CD14-positive monocyte (primary cell): Measurements from ENCODE around the gene LHX4. TPM values are rescaled to one million over a fixed set of nuclear protein-coding genes. Genes with fewer than 3 reads are reported as not detected.

ENCODE experiments used
- DNase-seq, 3 donors: peaks; one replicate each; pipeline ENCODE4 v3.0.0-alpha.2; 2011 to 2022
- H2AFZ ChIP-seq: 2 replicates; pipeline ENCODE4 v1.6.0; 2012; ENCODE audit warnings: mild to moderate bottlenecking, low read depth, low read length, inconsistent platforms; ENCODE audit not compliant: insufficient read depth, poor library complexity, severe bottlenecking
- H3K27ac ChIP-seq, 2 donors: 1 replicate in 1 of 2; 2 replicates in 1 of 2; pipeline ENCODE4 v1.5.1; 2012 to 2013; ENCODE audit warnings: low read length in 2 of 2, control low read depth in 1 of 2, inconsistent platforms in 1 of 2, low read depth in 1 of 2, mild to moderate bottlenecking in 1 of 2
- H3K27me3 ChIP-seq, 2 donors: one replicate each; pipeline versions ENCODE4 v1.6.0 to v1.6.1; 2011 to 2013; ENCODE audit warnings: low read length in 2 of 2; ENCODE audit not compliant: control insufficient read depth in 2 of 2, insufficient read depth in 2 of 2
- H3K36me3 ChIP-seq, 2 donors: replicated peaks in 1 of 2; 1 replicate in 1 of 2; 2 replicates in 1 of 2; pipeline versions ENCODE4 v1.5.1 to v1.6.1; 2012 to 2013; ENCODE audit warnings: low read length in 2 of 2, control low read depth in 1 of 2, inconsistent platforms in 1 of 2, mild to moderate bottlenecking in 1 of 2; ENCODE audit not compliant: insufficient read depth in 2 of 2, control insufficient read depth in 1 of 2
- H3K4me1 ChIP-seq, 2 donors: 1 replicate in 1 of 2; 2 replicates in 1 of 2; pipeline versions ENCODE4 v1.5.1 to v1.6.1; 2012 to 2013; ENCODE audit warnings: low read length in 2 of 2, control low read depth in 1 of 2, inconsistent platforms in 1 of 2, mild to moderate bottlenecking in 1 of 2, moderate library complexity in 1 of 2; ENCODE audit not compliant: insufficient read depth in 2 of 2, control insufficient read depth in 1 of 2
- H3K4me2 ChIP-seq: replicated peaks from 2 replicates; pipeline ENCODE3; 2012; ENCODE audit warnings: low read length, moderate library complexity, mild to moderate bottlenecking; ENCODE audit not compliant: poor library complexity, severe bottlenecking; ENCODE audit errors: extremely low read depth
- H3K4me3 ChIP-seq, 3 experiments: fragments of 200-600 bp in 1 of 3; sonication (generic) in 1 of 3; replicated peaks in 1 of 3; 1 replicate in 2 of 3; 2 replicates in 1 of 3; pipeline ENCODE4 v1.5.1; 2011 to 2013; ENCODE audit warnings: low read length in 3 of 3, mild to moderate bottlenecking in 3 of 3, control low read depth in 2 of 3, low read depth in 2 of 3, inconsistent platforms in 1 of 3, moderate library complexity in 1 of 3
- H3K79me2 ChIP-seq: 2 replicates; pipeline ENCODE4 v1.6.0; 2012; ENCODE audit warnings: mild to moderate bottlenecking, control low read depth, inconsistent platforms, low read length, moderate library complexity; ENCODE audit not compliant: insufficient read depth
- H3K9ac ChIP-seq: 2 replicates; pipeline ENCODE4 v1.6.0; 2017; ENCODE audit warnings: low read length, mild to moderate bottlenecking; ENCODE audit not compliant: insufficient read depth, poor library complexity, severe bottlenecking
- H3K9me3 ChIP-seq, 2 donors: replicated peaks in 1 of 2; 1 replicate in 1 of 2; 2 replicates in 1 of 2; pipeline versions ENCODE4 v1.5.1 to v1.6.1; 2012 to 2013; ENCODE audit warnings: low read length in 2 of 2, control low read depth in 1 of 2; ENCODE audit not compliant: control insufficient read depth in 1 of 2, insufficient read depth in 1 of 2
- H4K20me1 ChIP-seq: 2 replicates; pipeline ENCODE4 v1.6.0; 2012; ENCODE audit warnings: mild to moderate bottlenecking, low read length, control low read depth, moderate library complexity; ENCODE audit not compliant: insufficient read depth
- H3K27ac Mint-ChIP-seq, 7 donors: one replicate each; pipeline ENCODE4 v1.8.0; 2020; ENCODE audit warnings: mild to moderate bottlenecking in 7 of 7, mixed read lengths in 7 of 7, moderate library complexity in 6 of 7, inconsistent platforms in 2 of 7
- H3K27me3 Mint-ChIP-seq, 3 donors: one replicate each; pipeline ENCODE4 v1.8.0; 2021 to 2022; ENCODE audit warnings: low read depth in 3 of 3, mild to moderate bottlenecking in 3 of 3, mixed read lengths in 3 of 3, moderate library complexity in 3 of 3, inconsistent platforms in 1 of 3
- H3K36me3 Mint-ChIP-seq, 2 donors: one replicate each; pipeline ENCODE4 v1.8.0; 2020; ENCODE audit warnings: mixed read lengths in 2 of 2, inconsistent platforms in 1 of 2, mild to moderate bottlenecking in 1 of 2
- H3K4me1 Mint-ChIP-seq: one replicate; pipeline ENCODE4 v1.8.0; 2020; ENCODE audit warnings: mild to moderate bottlenecking, mixed read lengths
- H3K4me3 Mint-ChIP-seq, 2 donors: one replicate each; pipeline ENCODE4 v1.8.0; 2020; ENCODE audit warnings: mild to moderate bottlenecking in 2 of 2, mixed read lengths in 2 of 2, moderate library complexity in 1 of 2
- H3K9me3 Mint-ChIP-seq, 7 donors: one replicate each; pipeline ENCODE4 v1.8.0; 2020 to 2022; ENCODE audit warnings: mixed read lengths in 7 of 7, mild to moderate bottlenecking in 6 of 7, moderate library complexity in 6 of 7, inconsistent platforms in 2 of 7
- WGBS: methylation state at CpG from one replicate; pipeline ENCODE4 v1.1.5; 2013; ENCODE audit warnings: missing lambda C conversion rate; ENCODE audit not compliant: insufficient coverage; 5-methylcytosine and 5-hydroxymethylcytosine counted together
- intact Hi-C, 2 donors: fragments of 100-400 bp; cut with micrococcal nuclease; formaldehyde crosslinking; loops; one replicate each; pipeline versions ENCODE4 v1.15.0 to v1.15.1; 2023
- polyA plus RNA-seq, 3 donors: library from polyadenylated mRNA; depleted of rRNA in 1 of 3; unstranded in 2 of 3; stranded (reverse) in 1 of 3; fragments of 300-500 nt in 2 of 3; fragments of >200 nt in 1 of 3; fragmentation: Illumina TruSeq in 2 of 3; gene quantifications; 1 replicate in 2 of 3; 2 replicates in 1 of 3; pipeline ENCODE4 v1.2.3, GENCODE V29; 2012 to 2021
- TF ChIP-seq, protein P1 (sequence below): fragments of 200-600 bp; IDR thresholded peaks from one replicate; pipeline ENCODE4 v1.8.0; 2022; ENCODE audit warnings: antibody characterized with exemption, mild to moderate bottlenecking

Gene LHX4
- polyA plus RNA-seq, 3 donors, result not detected

DNA sequence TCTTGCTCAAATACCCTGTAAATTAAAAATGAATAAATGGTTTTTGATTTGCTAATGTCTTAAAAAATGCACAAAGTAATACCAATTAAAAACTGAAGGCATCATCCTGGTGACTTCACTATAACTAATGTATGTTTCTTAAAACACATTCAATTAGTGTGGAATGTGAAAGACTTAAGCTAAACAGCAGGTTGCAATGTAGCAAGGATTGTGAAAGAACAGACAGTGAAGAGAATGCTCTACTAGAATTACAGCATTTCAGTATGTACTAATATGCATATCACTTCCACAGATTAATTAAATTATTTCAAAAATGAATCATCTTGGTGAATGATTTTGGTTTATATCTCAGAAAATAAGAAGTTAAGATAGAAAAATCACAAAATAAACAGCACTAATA lies 56.4 kb downstream of the LHX4 start:
- peaks cover 0 to 4% of the 10 kb centered on the region in 2 donors for H3K36me3 ChIP-seq
- H3K4me3 ChIP-seq, result no peak overlapping the region
- H2AFZ ChIP-seq, result no peak overlapping the region
- Mint-ChIP-seq H3K9me3 (no peaks in the 10 kb centered on the region), H3K36me3 (peaks cover 20 to 30% of the 10 kb centered on the region in 2 donors), H3K4me3 (no peak overlapping the region), H3K27ac (no peak overlapping the region), H3K27me3 (no peaks in the 10 kb centered on the region), H3K4me1 (peaks cover 26% of the 10 kb centered on the region)
- TF ChIP-seq, protein P1, sequence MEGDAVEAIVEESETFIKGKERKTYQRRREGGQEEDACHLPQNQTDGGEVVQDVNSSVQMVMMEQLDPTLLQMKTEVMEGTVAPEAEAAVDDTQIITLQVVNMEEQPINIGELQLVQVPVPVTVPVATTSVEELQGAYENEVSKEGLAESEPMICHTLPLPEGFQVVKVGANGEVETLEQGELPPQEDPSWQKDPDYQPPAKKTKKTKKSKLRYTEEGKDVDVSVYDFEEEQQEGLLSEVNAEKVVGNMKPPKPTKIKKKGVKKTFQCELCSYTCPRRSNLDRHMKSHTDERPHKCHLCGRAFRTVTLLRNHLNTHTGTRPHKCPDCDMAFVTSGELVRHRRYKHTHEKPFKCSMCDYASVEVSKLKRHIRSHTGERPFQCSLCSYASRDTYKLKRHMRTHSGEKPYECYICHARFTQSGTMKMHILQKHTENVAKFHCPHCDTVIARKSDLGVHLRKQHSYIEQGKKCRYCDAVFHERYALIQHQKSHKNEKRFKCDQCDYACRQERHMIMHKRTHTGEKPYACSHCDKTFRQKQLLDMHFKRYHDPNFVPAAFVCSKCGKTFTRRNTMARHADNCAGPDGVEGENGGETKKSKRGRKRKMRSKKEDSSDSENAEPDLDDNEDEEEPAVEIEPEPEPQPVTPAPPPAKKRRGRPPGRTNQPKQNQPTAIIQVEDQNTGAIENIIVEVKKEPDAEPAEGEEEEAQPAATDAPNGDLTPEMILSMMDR, result no peak
- DNase-seq, result no peak
- no peak overlapping the region for H3K27ac ChIP-seq
- intact Hi-C loops, result no loop called here
- H3K79me2 ChIP-seq, result no peaks in the 10 kb centered on the region
- no peaks in the 10 kb centered on the region for H3K27me3 ChIP-seq
- H3K9ac ChIP-seq, result no peak overlapping the region
- peaks cover 22 to 24% of the 10 kb centered on the region in 2 donors for H3K4me1 ChIP-seq
- H3K4me2 ChIP-seq, result no peak overlapping the region
- no peaks in the 10 kb centered on the region for H3K9me3 ChIP-seq
- no peaks in the 10 kb centered on the region for H4K20me1 ChIP-seq

DNA sequence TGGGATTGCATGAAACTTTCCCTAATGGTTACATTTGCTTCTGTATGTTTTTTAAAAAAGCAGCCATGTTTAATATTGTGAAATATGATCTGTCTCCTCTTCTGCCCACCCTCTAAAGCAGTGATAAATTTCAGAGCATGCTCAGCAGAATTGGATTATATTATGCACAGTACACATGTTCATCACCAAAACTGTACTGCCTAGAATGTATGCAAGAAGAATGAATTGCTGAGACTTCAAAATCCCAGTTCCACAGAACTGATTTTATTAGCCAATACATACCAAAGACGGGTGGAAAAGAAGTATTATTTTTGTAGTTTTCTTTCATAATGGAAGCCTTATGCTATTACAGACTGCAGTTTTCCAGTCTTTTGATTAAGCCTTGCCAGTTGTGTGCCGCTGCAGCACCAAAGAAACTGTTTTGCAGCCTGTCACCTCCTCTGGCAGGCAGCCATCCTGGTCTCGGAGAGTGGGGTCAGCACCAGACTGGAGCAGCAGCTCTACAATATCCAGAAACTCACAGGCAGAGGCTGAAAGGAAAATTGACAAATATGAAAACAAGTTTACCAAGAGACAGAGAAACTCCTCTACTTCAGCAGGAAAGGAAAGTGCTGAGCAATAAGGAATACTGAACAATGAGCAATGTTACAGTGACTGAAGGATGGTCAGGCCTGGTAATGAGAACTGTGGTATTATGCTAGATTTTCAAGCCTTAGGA lies 58.1 kb downstream of the LHX4 start:
- Histone ChIP-seq H3K4me2 (no peak overlapping the region), H3K4me1 (peaks cover 9 to 17% of the 10 kb centered on the region in 2 donors), H3K9me3 (peaks cover 0 to 5% of the 10 kb centered on the region in 2 donors), H3K9ac (no peak overlapping the region), H3K27ac (no peak overlapping the region), H3K79me2 (no peaks in the 10 kb centered on the region), H3K36me3 (peaks cover 0 to 4% of the 10 kb centered on the region in 2 donors), H2AFZ (no peak overlapping the region), H3K4me3 (no peak overlapping the region), H3K27me3 (no peaks in the 10 kb centered on the region), H4K20me1 (no peaks in the 10 kb centered on the region)
- H3K9me3 Mint-ChIP-seq, result peaks cover 3 to 9% (median 7%) of the 10 kb centered on the region in 7 donors
- peaks cover 19 to 32% of the 10 kb centered on the region in 2 donors for H3K36me3 Mint-ChIP-seq
- peak overlapping the region in 2 of 7 donors; percentile 43 to 77 for H3K27ac Mint-ChIP-seq
- no peak overlapping the region for H3K4me3 Mint-ChIP-seq
- DNase-seq, result no peak
- intact Hi-C loops, result no loop called here
- TF ChIP-seq, protein P1, result no peak
- WGBS, result 80% methylated on average over 2 of the region's 3 CpGs
- no peaks in the 10 kb centered on the region for H3K27me3 Mint-ChIP-seq
- peaks cover 20% of the 10 kb centered on the region for H3K4me1 Mint-ChIP-seq
